Hepatocyte (in vitro differentiated cells): ENCODE measurements around the gene RNF181. TPM values are rescaled to one million over a fixed set of nuclear protein-coding genes. Genes with fewer than 3 reads are reported as not detected.

Experiments used
- DNase-seq: peaks from one replicate; pipeline ENCODE4 v3.0.0-alpha.2; 2016; ENCODE audit warnings: low spot score
- H2AFZ ChIP-seq: fragments of 200-600 bp; sonication (generic); 2 replicates; pipeline ENCODE4 v1.6.0; 2016; ENCODE audit warnings: antibody characterized with exemption, mild to moderate bottlenecking
- H3K27ac ChIP-seq: fragments of 200-600 bp; sonication (generic); 2 replicates; pipeline ENCODE4 v1.5.1; 2016; ENCODE audit warnings: mild to moderate bottlenecking
- H3K27me3 ChIP-seq: fragments of 200-600 bp; sonication (generic); 2 replicates; pipeline ENCODE4 v1.6.1; 2016
- H3K36me3 ChIP-seq: fragments of 200-600 bp; sonication (generic); replicated peaks from 2 replicates; pipeline ENCODE4 v1.5.1; 2016; ENCODE audit warnings: low read depth; ENCODE audit not compliant: insufficient read depth
- H3K4me1 ChIP-seq: fragments of 200-600 bp; sonication (generic); 2 replicates; pipeline ENCODE4 v1.5.1; 2016; ENCODE audit warnings: mild to moderate bottlenecking, moderate library complexity; ENCODE audit not compliant: insufficient read depth
- H3K4me2 ChIP-seq: fragments of 200-600 bp; sonication (generic); 2 replicates; pipeline ENCODE4 v1.6.0; 2016
- H3K4me3 ChIP-seq: fragments of 200-600 bp; sonication (generic); 2 replicates; pipeline ENCODE4 v1.5.1; 2016; ENCODE audit warnings: mild to moderate bottlenecking
- H3K79me2 ChIP-seq: fragments of 200-600 bp; sonication (generic); 2 replicates; pipeline ENCODE4 v1.6.0; 2017; ENCODE audit warnings: mild to moderate bottlenecking
- H3K9me2 ChIP-seq: fragments of 200-600 bp; sonication (generic); replicated peaks from 2 replicates; pipeline ENCODE4 v1.6.0; 2017; ENCODE audit warnings: mild to moderate bottlenecking; ENCODE audit not compliant: insufficient read depth
- H3K9me3 ChIP-seq: fragments of 200-600 bp; sonication (generic); 2 replicates; pipeline ENCODE4 v1.5.1; 2016; ENCODE audit warnings: low read depth, mild to moderate bottlenecking
- H4K20me1 ChIP-seq: fragments of 200-600 bp; sonication (generic); 2 replicates; pipeline ENCODE4 v1.6.0; 2016; ENCODE audit warnings: mild to moderate bottlenecking; ENCODE audit not compliant: insufficient read depth, poor library complexity, severe bottlenecking
- CTCF ChIP-seq: fragments of 200-600 bp; sonication (generic); IDR thresholded peaks from 2 replicates; pipeline ENCODE4 v1.5.1; 2016; ENCODE audit warnings: antibody characterized with exemption, mild to moderate bottlenecking; ENCODE audit not compliant: poor library complexity
- EZH2 ChIP-seq: fragments of 200-600 bp; sonication (generic); IDR thresholded peaks from 2 replicates; pipeline ENCODE4 v1.6.1; 2016; ENCODE audit warnings: antibody characterized with exemption, mild to moderate bottlenecking, borderline replicate concordance
- EZH2phosphoT487 ChIP-seq: fragments of 200-600 bp; sonication (generic); IDR thresholded peaks from one replicate; pipeline ENCODE4 v1.6.1; 2018; ENCODE audit warnings: antibody characterized with exemption, mild to moderate bottlenecking, low read depth, moderate library complexity; ENCODE audit not compliant: unreplicated experiment, severe bottlenecking
- WGBS: methylation state at CpG from one replicate; pipeline ENCODE4 v1.1.6; 2016; ENCODE audit warnings: low lambda C conversion rate; ENCODE audit errors: missing lambda C conversion rate; 5-methylcytosine and 5-hydroxymethylcytosine counted together
- polyA plus RNA-seq: library from polyadenylated mRNA; unstranded; fragments of >200 nt; fragmentation: Nextera tagmentation; extraction: Ambion mirVana; gene quantifications from 2 replicates; pipeline ENCODE4 v1.2.1, GENCODE V29; 2016
- total RNA-seq: library from RNA; depleted of rRNA; stranded (reverse); fragments of >200 nt; gene quantifications from 2 replicates; pipeline ENCODE4 v1.2.3, GENCODE V29; 2014

Gene RNF181
- total and polyA plus RNA-seq, 2 experiments from 2014 or later: 159 to 250 TPM

GRCh38 chr2:85577386-85578242, 17.9 kb upstream of the RNF181 start, which contains the start of gene VAMP8:
TSS of gene VAMP8 (plus strand) at chr2:85577586. CDS start at chr2:85577647, 61 bp downstream.
- H3K27me3 ChIP-seq: no peaks in the 10 kb centered on the region
- peak; percentile 81 for DNase-seq
- TF ChIP-seq EZH2 (no peak), CTCF (no peak), EZH2phosphoT487 (no peak)
- H3K9me2 ChIP-seq: no peaks in the 10 kb centered on the region
- peak within 1 kb of the TSS; percentile 92 for H3K4me2 ChIP-seq
- H3K79me2 ChIP-seq: peaks cover 24% of the 10 kb centered on the region
- peak within 1 kb of the TSS; percentile 94 for H3K27ac ChIP-seq
- peak within 1 kb of the TSS; percentile 70 for H2AFZ ChIP-seq
- H3K9me3 ChIP-seq: no peaks in the 10 kb centered on the region
- WGBS: 19% methylated on average over 18 of the region's 19 CpGs
- peak within 1 kb of the TSS; percentile 65 for H3K4me3 ChIP-seq
- no peaks in the 10 kb centered on the region for H3K36me3 ChIP-seq
- peaks cover 31% of the 10 kb centered on the region for H3K4me1 ChIP-seq
- no peaks in the 10 kb centered on the region for H4K20me1 ChIP-seq

- no peak for TF ChIP-seq EZH2
- no peak for TF ChIP-seq CTCF
- no peak for TF ChIP-seq EZH2phosphoT487
- H3K9me2 ChIP-seq: no peaks in the 10 kb centered on the region
- H3K27ac ChIP-seq: peak overlapping the region; percentile 94
- peak overlapping the region; percentile 65 for H3K4me3 ChIP-seq
- no peaks in the 10 kb centered on the region for H3K36me3 ChIP-seq
- no peaks in the 10 kb centered on the region for H4K20me1 ChIP-seq
- WGBS: 43% methylated on average over 19 of the region's 19 CpGs
- no peaks in the 10 kb centered on the region for H3K9me3 ChIP-seq
- H2AFZ ChIP-seq: peak overlapping the region; percentile 70
- no peak for DNase-seq
- H3K4me2 ChIP-seq: peak overlapping the region; percentile 92
- peaks cover 32% of the 10 kb centered on the region for H3K4me1 ChIP-seq
- H3K79me2 ChIP-seq: peaks cover 24% of the 10 kb centered on the region
- no peaks in the 10 kb centered on the region for H3K27me3 ChIP-seq
Observed at GRCh38 chr2:85578243-85579180, 17.0 kb upstream of the RNF181 start.

- peak overlapping the region; percentile 92 for H3K4me2 ChIP-seq
- WGBS: 51% methylated on average over 6 of the region's 6 CpGs
- no peak for DNase-seq
Observed at GRCh38 chr2:85579266-85579935, 16.1 kb upstream of the RNF181 start.

More at GRCh38 chr2:85579266-85579935, 16.1 kb upstream of the RNF181 start:
- H3K79me2 ChIP-seq: peaks cover 24% of the 10 kb centered on the region
- H3K9me2 ChIP-seq: no peaks in the 10 kb centered on the region
- TF ChIP-seq CTCF (no peak), EZH2phosphoT487 (no peak), EZH2 (no peak)
- H3K9me3 ChIP-seq: no peaks in the 10 kb centered on the region
- peak overlapping the region; percentile 94 for H3K27ac ChIP-seq
- H3K4me1 ChIP-seq: peaks cover 38% of the 10 kb centered on the region
- H3K27me3 ChIP-seq: no peaks in the 10 kb centered on the region
- H2AFZ ChIP-seq: peak overlapping the region; percentile 25
- H3K4me3 ChIP-seq: peak overlapping the region; percentile 5
- no peaks in the 10 kb centered on the region for H4K20me1 ChIP-seq
- H3K36me3 ChIP-seq: no peaks in the 10 kb centered on the region
